ENCODE measurements around the gene POP5.
"Not testable (repeated sequence)": the region's sequence is repeated elsewhere in the genome, so short reads cannot be mapped to it uniquely, and the experiment has no call there.

POP5 gene

DNA sequence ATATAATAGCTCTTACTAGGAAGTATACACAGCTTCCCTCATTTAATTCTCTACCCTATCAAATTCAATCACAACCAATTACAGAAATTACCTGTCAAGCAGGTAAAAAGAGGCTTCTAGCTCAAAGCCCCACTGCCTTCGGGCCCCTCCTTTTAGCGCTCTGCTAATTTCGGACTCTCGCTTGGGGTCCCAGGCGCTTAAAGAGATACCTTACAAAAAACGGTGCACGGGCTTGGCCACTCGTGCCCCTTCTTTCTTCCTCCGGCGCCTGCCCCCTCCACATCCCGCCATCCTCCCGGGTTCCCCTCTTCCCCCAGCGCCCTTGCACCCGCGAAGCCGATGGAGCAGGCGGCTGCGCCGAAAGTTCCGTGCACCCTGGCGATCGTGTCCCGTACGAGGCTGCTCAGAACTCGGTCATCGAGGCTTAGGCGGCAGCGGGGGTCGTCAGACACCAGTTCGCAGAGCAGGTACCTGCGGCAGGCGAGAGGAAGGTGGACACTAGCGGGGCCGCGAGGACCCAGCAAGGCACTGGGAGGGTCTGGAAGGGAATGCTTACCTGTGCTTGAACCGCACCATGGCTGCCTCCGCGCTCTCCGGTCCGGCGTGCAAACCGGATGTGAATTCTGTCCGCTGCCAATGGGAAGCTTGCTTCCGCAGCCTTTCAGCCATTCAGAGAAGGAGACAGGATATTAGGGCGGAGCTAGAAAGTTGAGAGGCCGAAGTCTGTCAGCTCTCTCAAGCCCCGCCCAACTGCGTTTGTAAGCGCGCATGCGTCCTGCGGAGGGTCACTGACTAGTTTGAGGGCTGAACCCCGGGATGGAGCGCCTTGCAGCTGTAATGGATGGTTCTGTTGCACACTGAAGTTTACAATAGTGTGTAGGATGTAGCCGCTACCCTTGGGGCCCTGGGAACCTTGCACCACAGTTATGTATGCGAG is at the start of gene POP5:
POP5 (minus strand) TSS at position 616 of the 937 bp plus-strand sequence; CDS start at position 576, 40 bp downstream.
- peak; percentile 92 for DNase-seq

- no peak for DNase-seq
Measured at GRCh38 chr12:120630104-120630892, 49.1 kb upstream of the POP5 start.

GRCh38 chr12:120628919-120629318 is 47.7 kb upstream of the POP5 start:
- no peak for DNase-seq

GRCh38 chr12:120625557-120626419 is 44.6 kb upstream of the POP5 start:
- no peak for DNase-seq

- DNase-seq, result no peak
Measured at GRCh38 chr12:120620624-120621023, 39.4 kb upstream of the POP5 start.

DNA sequence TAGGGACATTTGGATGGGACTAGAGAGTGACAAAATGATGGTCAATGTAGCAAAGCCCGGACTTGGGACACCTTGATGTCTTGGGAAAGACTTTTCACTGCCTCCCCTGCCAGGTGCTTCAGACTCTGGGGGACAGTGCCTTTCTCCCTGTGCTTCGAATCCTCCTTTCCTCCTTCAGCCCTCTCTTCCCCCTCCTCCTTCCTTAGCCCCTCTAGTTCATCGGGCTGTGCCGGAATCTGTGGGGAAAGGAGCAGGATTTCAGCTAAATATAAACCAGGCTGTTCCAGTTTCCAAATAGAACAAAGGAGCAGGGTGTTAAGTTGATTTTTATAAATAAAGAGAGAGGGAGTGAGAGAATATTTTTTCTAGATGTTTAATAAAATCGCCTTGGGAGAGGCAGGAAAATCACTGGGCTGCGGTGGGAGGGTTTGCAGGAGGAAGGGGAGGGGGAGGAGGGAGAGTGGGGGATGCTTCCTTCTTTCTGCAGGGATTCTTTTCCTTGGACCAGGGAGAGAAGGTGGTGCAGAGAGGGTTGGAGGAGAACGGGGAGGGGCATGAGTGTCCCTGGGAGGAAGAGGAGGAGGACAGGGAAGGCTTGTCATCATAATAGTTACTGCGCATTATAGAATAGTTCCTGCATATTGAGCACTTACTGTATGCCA is 37.9 kb upstream of the POP5 start:
- DNase-seq, result no peak

DNA sequence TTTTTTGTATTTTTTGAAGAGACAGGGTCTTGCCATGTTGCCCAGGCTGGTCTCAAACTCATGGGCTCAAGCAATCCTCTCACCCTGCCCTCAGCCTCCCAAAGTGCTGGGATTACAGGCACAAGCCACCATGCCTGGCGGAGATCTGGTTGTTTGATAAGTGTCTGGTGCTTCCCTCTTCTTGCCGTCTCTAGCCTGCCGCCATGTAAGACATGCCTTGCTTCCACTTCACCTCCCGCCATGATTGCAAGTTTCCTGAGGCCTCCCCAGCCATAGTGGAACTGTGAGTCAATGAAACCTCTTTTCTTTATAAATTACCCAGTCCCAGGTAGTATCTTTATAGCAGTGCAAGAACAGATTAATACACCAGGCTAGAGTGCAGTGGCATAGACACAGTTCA is 36.6 kb upstream of the POP5 start:
- not testable (repeated sequence) for DNase-seq

DNA sequence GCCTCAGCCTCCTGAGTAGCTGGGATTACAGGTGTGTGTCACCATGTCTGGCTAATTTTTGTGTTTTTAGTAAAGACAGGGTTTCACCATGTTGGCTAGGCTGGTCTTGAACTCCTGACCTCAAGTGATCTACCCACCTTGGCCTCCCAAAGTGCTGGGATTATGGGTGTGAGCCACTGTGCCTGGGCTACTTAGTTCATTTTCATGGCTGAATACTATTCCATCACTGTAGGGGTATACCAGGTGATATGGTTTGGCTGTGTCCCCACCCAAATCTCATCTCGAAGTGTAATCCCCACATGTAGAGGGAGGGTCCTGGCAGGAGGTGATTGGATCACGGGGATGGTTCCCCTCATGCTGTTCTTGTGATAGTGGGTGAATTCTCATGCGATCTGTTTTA is 36.0 kb upstream of the POP5 start:
- not testable (repeated sequence) for DNase-seq

GRCh38 chr12:120614848-120615247 is 33.6 kb upstream of the POP5 start:
- no peak for DNase-seq

- DNase-seq, result not testable (repeated sequence)
Measured at GRCh38 chr12:120611534-120611933, 30.3 kb upstream of the POP5 start.

DNA sequence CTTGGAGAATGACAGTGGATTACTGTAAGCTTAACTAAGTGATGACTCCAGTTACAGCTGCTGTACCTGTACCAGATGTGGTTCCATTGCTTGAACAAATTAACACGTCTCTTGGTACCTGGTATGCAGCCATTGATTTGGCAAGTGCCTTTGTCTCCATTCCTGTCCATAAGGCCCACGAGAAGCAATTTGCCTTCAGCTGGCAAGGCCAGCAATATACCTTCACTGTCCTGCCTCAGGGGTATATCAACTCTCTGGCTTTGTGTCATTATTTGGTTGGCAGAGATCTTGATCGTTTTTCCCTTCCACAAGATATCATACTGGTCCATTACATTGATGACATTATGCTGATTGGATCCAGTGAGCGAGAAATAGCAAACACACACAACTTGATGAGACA is 29.4 kb upstream of the POP5 start:
- DNase-seq, result no peak

DNA sequence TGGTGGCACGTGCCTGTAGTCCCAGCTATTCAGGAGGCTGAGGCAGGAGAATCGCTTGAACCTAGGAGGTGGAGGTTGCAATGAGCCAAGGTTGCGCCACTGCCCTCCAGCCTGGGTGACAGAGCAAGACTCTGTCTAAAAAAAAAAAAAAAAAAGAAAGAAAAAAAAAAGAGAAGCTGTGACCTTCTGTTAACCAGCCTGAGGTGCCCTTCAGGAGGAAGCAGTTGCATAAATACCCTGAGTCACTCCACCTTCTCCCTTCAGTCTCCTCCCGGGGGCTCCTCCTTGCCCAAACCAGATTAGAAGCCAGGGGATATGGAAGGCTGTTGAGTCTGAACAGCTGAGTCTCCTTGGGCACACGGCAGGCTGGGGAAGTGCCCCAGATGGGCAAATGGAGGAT is 21.2 kb upstream of the POP5 start:
- DNase-seq, result not testable (repeated sequence)

DNA sequence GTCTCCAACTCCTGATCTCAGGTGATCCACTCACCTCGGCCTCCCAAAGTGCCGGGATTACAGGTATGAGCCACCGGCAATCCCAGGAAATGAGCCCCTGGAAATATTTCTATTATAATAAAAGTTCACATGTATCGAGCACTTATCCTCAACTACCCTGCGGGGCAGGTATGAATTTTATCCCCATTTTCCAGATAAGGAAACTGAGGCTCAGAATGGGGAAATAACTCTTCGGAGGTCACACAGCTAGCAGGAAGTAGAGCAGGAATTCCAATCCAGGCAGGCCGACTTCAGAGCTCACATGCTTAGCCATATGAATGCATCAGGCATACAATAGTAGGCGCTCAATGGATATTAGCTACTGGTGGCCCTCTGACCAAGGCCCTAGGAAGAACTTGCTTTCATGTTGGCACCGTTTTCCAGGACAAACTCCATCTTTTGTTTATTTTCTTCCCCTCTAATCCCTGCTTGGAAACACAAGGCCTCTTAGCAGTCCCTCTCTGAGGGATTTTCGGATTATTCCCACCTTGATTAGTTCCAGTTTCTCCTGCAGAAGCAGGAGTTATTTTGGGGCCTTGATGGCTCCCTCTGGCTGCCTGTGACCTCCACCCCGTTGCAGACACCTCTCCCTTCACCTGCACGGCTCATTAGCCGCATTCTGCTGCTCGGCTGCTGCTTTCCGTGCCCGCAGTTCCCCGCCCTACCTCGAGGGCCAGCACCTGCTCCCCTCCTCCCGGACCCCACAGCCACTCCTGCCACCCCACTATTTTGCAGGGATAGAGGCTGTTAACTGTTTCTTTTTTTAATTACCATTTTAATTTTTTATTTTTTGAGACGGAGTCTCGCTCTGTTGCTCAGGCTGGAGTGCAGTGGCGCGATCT is 18.7 kb upstream of the POP5 start:
- no peak for DNase-seq

GRCh38 chr12:120598674-120599463 is 17.7 kb upstream of the POP5 start:
- DNase-seq, result no peak

- no peak for DNase-seq
Measured at GRCh38 chr12:120597861-120598260, 16.7 kb upstream of the POP5 start.

DNA sequence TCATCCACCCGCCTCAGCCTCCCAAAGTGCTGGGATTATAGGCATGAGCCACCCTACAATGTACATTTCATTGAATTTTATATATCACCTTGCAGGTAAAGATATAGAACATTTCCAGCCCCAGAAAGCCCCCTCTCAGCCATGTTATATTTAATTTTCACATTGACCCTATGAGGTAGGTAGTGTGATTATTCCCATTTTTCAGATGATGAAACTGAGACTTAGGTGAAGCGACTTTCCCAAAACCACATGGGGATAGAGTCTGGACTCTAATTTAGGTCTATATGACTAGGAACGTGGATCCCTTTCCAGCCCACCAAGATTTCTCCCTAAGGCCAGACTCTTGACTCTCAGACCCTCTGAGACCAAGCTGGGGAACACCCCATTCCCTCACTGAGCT is 15.7 kb upstream of the POP5 start:
- DNase-seq, result no peak

DNA sequence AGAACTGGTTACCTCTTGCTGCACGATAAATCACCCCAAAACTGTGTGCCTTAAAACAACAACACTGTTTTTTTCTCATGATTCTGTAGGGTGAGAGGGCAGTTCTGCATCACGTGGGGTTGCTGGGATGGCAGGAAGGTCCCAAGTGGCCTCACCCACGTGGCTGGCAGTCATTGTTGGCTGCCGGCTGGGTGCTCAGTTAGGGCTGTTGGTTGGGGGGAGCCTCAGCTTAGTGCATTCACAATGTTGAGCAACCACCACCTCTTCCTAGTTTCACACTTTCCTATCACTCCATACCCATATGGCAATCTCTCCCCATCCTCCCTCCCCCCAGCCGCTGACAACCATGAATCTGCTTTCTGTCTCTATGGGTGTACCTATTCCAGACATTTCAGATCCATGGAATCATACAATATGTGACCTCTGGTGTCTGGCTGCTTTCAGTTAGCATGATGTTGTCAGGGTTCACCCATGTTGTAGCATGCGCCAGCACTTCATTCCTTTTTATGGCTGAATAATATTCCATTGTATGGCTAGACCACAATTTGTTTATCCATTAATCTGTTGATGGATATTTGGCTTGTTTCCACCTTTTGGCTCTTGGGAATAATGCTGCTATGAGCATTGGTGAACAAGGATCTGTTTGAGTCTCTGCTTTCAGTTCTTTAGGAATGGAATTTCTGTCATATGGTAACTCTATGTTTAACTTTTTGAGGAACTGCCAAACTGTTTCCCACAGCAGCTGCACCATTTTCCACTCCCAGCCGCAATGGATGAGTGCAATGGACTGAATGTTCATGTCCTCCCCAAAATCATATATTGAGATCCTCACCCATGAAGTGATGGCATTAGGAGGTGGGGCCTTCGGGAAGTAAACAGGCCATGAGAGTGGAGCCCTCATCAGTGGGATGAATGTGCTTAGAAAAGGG is 11.2 kb upstream of the POP5 start:
- DNase-seq, result no peak

DNA sequence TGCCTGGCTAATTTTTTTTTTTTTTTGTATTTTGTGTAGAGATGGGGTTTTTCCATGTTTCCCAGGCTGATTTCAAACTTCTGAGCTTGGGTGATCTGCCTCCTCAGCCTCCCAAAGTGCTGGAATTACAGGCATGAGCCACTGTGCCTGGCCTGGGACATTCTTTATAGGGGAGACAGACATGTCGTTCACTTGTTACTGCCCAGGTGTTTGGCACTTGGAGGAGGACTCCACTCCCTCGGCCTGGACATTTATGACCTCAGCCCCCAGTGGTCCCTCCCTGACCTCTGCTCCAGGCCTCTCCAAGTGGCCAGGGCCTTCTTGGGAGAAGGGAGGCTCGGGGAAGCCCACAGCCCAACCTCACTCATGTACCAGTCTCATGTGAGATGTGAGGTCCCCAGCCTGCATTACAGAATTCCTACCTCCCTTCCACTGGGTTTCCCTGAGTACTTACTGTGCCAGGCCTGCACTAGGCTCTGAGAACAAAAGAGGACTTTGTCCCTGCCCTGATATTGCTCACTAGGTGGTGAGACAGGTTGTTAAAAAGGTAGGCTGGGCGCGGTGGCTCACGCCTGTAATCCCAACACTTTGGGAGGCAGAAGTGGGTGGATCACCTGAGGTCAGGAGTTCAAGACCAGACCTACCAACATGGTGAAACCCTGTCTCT is 9.7 kb upstream of the POP5 start:
- no peak for DNase-seq
